ENCODE data around the gene SRPX.

GRCh38 chrX:38233891-38234667 lies 13.4 kb upstream of the SRPX start:
- TF ChIP-seq CTCF (IDR thresholded peaks at IDR 0.05) (no peak), EZH2 (IDR thresholded peaks at IDR 0.05) (no peak)
